DMS 273 (cell line): ENCODE results near the gene UGT8.
A peak's percentile ranks its signal among the peaks of the same experiment; 100 is the strongest.
"Not testable (repeated sequence)": the region's sequence is repeated elsewhere in the genome, so short reads cannot be mapped to it uniquely, and the experiment has no call there.

Source experiments
- DNase-seq: peaks from one replicate; lab custom pipeline; 2025; ENCODE audit not compliant: unreplicated experiment; lab: John Stamatoyannopoulos, UW

UGT8 gene

DNA sequence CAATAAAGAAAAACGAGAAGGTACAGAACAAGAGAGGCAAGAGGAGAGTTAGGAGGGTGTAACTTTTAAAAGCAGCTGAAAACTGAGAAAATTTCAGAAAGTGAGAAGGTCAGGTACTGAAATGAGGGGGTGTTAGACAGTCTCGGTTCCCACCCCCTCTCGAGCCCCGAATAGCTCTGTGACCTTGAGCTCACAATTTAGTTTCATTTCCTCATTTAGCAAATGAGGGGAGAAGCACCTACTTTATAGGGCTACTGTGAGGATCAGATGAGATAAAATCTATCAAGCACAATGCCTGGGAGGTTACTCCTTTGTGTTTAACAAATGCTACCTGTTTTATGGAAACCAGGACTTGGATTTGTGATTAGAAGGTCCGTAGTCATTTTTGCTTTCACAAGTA, 4.9 kb downstream of the UGT8 start:
- no peak for DNase-seq

DNA sequence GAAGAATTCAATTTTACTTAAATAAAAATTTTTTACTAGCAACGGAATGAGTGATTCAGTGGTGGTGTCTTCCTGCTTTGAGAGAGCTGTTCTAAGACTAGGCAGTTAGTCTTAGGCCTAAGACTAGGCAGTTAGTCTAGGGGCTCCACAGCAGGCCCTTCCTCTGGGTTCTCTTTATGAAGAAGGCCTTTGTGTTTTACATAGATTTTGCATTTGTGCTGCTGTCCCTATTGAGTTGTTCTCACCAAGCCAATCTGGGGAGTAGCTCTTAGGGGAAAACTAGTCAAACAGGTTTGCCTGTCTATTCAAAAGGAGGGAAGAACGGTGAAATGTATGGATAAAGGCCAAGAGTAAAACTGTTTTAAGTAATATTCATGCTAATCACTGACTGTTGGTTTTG, 7.6 kb downstream of the UGT8 start:
- DNase-seq: no peak

DNA sequence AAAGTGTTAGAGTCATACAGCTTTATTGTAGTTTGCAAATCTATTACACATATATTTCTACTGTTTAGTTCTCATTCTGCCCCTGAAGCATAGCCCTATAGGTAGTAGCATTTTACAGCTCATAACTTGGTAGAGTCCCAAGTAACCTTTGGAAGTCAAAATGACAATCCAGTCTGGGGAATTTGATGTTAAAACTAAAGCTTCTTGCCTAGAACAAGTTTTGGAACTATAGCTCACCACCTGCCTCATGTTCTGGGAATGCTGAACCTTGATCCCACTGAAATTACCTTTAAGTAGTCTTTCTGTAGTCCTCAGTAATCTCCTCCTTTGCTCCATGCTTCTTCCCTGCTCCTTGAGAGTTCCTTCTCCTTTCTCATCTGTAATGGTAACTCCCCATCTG, 8.4 kb downstream of the UGT8 start:
- DNase-seq: no peak

DNA sequence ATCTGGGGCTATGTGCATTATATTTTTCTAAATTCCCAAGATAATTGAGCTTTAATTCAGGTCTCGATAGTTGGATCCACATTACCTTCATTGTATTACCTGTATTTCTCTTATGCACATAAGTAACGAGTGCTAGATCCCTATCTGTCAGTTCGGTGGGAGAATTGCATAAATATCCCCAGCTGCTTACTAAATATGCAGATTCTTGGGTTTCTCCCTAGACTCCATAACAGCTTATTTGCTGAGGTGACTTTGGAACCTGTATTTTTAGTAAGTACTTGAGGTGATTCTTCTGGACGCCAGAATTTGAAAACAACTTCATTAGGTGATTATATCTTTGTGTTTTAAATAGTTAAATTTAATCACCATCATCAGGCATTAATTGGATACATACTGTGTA, 15.0 kb downstream of the UGT8 start:
- peak; percentile 45 for DNase-seq

DNA sequence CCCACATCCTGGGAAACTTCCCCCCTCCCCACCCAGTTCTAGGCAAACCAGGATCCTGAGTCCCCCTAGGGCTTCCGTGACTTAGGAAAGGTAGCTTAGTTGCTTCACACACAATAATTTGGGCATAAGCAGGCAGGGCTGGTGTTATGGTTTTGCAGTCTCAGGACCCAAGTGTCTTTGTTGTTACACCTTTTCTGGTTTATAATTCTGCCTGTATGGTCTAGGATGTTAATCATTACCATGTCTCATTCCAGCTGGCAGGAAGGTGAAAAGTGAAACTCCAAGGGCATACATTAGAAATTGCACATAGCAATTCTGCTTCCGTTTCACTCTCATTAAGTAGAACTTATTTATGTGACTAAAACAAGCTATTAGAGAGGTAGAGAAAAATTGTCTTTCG, 16.8 kb downstream of the UGT8 start:
- peak; percentile 9 for DNase-seq

DNA sequence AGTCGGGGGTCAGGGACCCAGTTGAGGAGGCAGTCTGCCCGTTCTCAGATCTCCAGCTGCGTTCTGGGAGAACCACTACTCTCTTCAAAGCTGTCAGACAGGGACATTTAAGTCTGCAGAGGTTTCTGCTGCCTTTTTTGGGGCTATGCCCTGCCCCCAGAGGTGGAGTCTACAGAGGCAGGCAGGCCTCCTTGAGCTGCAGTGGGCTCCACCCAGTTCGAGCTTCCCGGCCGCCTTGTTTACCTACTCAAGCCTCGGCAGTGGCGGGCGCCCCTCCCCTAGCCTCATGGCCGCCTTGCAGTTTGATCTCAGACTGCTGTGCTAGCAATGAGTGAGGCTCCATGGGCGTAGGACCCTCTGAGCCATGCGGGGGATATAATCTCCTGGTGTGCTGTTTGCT, 17.4 kb downstream of the UGT8 start:
- not testable (repeated sequence) for DNase-seq

DNA sequence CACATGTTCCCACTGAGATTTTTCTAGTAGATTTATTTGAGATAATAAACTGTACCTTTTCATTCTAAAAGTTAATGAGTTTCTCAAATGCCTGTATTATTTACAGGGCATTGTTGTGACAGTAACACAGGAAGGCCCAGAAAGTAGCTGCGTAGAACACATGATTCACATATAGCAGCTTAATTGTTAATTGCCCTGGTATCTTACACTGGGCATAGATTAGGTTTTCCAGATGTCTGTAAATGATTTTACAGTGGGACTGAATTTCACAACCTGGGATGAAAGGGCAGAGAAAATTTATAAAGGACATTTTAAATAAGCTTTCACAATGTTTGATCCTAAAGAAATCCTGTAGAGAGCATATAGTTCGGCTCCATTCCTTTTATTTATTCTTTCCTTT, 27.6 kb downstream of the UGT8 start:
- DNase-seq: no peak

DNA sequence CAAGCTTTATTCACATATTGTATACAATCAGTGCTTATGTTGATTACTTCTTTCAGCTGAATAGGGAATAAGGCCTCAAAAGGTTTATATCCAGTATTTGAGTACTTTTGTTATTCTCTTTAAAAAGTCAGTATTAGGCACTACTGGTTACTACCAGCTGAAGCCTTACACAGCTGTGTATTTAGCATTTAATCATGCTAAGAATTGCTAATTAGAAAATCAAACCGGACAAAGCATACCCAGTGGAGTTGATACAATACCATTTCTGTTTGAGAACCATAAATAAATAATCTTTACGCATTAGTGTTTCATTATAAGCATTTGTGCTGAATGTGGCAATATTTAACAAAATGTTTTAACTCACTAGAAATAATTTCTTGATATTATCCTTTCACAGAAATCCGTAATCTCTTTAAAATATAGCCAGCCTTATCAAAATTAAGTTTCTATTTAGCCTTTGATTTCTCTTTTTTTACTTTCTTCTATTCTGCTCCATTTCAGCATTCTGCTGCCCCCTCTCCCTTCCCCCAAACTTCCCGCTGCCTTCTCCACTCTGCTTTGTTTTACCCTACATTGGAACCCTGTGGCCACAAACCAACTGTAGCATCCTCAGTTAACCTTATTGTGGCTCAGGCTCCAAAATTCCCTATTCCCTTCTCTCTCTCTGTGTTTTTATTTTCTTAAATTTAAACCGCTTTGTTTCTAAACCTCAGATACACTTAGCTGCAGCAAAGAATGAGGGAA, 37.8 kb downstream of the UGT8 start:
- no peak for DNase-seq

DNA sequence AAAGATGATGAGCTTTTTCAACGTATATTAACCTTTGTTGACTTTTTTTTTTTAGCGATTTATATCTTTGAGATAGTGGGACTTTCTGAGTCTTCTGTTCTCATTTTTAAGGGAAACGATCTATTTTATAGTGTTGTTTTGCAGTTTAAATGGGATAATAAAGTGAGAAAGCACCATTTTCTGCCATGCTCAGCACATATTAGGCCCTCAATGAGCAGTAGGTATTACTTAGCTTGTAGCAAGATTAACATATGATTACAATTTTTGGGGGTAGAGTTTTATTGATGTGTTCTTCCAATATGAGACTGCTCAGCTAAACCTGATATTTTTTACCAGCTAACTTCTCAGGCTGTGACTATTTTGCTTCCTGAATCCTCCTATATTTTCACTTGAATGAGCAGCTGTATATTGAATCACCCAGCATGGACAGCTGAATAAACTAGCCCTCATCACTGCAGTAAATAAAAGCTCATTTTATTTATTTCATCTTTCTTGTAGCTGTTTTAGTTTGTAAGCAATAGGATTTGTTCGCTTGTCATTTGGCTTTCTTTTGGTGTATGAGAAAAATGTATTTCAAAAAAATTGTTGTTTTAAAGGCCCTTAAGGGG, 43.7 kb downstream of the UGT8 start:
- no peak for DNase-seq

DNA sequence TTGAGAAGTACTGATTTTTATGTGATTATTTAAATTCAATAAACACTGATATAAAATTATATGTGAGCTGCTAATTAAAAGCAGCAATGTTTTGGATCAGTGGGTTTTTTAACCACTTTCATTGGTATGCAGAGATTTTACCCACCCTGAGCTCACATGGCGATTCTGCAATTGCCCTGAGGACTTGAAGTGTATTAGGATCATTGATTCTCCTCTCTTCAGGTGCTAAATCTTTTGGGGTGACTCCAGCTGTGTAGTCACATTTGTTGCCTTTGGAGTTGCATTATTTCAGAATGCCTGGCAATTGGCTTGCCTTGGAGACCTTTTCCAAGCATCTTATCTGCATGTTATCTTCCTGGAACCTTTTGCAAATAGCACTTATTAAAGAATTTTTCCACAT, 51.3 kb downstream of the UGT8 start:
- no peak for DNase-seq

DNA sequence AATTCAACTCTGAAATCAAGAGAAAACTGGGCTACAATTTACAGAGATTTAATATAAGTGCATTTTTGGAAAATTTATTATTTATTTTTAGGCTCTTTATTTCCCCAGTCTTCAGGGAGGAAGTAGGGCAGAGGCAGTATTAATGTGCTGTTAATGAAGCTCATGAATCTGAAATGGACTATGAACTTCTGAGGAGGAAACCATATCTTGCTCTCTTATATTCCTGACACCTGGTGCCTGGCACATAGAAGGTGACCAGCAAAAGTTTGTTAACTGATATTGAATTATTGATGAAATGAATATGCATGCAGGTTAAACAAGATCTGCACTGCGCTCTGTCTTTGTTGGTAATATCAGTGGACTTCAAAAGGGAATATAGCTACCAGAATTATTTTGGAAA, 55.1 kb downstream of the UGT8 start:
- no peak for DNase-seq

DNA sequence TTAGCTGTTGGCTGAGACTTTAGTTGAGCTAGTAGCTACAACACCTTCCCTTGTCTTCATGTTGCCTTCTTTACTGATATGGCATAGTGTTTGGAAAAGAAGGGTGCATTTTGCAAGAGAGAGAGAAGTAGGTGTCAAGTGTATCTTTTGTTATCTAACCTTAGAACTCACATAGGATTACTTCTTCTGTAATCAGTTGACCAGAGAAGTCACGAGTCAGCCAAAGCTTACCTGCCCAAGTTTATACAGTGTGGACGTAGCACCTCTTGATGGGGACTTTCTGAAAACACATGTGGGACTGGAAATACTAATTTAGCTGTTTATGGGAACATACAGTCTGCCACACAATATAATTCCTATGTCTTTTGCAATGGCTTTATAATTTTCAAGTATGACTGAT, 56.0 kb downstream of the UGT8 start:
- no peak for DNase-seq

DNA sequence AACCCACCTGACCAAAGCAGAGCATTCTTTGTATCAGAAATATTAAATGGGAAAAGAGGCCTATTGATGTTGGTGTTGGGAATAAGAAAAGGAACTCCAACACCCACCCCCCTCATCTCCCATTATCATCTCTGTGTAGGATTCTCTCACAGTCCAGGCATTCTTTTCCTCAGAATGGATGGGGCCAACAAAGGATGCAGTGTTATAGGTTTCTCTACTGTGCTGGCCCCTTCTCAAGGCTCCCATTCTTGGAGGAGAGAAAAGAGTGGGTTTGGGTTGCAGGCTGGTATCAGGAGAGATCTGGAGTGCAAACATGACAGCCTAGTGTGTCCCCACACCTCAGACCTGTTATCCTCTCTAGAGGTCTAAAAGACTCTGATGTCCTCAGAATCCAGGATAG, 59.6 kb downstream of the UGT8 start:
- no peak for DNase-seq

DNA sequence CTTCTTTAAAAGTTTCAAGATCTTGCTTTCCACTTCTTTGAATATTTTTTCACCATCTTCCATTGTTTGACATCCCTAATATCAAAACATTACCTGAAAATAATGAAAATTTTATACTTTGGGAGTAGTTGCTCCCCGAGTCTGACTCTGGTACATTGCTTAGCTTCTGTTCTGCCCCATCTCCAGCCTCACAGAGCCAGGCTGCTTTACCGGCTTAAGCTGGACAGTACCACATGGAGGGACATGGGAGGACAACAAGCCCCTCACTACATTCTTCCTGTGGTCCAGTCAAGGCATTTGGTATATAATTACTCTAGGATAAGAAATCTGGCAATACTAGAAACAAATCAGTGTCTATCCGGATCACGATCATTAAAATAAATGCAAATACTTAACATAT, 60.2 kb downstream of the UGT8 start:
- DNase-seq: no peak

DNA sequence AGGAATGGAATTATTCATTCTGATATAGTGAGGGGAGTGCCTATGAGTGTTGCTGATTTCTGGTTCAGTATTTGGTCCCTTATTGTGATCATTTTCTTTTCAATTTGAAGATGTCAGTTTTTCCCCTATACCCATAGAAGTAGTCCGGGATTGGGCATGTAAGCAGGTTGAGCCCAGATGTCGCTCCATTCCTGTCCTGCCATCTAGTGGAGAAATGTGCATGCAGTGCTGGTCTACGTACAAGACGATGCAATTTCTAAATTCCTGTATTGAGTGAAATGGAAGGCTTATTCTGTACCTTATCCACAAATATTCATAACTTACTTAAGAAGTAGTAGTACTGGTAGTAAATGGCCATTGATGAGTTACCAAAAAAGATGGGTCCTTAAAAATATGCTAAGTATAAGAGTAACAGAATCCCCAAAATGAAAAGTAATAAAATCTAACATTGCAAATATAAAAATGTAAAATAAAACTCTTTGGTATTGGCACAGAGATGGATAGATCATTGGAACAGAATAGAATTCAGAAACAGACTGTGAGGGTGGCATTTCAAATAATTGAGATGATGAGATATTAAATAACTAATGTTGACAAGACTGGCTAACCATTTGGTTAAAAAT, 60.9 kb downstream of the UGT8 start:
- DNase-seq: peak; percentile 78

DNA sequence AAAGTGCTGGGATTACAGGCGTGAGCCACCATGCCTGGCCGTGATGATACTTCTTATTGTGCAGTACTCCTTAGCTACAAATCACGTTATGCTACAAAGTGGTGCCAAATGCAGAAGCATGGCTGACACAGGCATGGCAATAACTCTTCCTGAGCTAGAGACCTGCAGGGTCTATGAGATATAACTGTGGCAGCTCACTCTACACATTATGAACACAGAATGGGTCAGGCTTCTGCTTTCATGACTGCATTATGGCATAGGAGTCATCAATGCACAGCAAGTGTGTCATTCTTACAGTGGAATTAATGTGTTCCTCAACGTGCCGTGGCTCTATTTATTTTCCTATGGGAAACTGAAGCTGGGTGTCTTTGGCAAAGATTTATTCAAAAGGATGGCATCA, 64.5 kb downstream of the UGT8 start:
- no peak for DNase-seq

DNA sequence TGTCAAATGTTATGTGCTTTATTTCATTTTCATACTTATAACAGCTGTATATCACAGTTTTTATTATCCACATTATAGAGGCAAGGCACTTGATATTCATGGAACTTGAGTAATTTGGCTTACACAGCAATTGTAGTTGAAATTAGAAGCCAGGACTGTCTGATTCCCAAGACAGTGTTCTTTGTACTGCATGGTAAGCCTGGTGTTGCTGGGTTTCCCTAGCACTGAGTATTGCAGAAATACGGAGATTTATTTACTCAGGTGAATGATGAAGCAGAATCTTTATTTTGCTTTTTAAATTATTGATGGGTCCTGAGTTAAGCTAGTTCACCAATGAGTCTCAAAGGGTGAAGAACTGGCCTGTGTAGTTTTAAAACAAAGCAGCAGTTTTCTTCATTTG, 70.0 kb downstream of the UGT8 start:
- DNase-seq: no peak

DNA sequence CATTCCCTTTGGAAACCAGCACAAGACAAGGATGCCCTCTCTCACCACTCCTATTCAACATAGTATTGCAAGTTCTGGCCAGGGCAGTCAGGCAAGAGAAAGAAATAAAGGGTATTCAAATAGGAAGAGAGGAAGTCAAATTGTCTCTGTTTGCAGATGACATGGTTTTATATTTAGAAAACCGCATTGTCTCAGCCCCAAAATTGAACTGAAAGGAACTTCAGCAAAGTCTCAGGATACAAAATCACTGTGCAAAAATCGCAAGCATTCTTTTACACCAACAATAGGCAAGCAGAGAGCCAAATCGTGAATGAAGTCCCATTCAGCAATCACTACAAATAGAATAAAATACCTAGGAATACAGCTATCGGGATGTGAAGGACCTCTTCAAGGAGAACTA, 72.1 kb downstream of the UGT8 start:
- DNase-seq: not testable (repeated sequence)

DNA sequence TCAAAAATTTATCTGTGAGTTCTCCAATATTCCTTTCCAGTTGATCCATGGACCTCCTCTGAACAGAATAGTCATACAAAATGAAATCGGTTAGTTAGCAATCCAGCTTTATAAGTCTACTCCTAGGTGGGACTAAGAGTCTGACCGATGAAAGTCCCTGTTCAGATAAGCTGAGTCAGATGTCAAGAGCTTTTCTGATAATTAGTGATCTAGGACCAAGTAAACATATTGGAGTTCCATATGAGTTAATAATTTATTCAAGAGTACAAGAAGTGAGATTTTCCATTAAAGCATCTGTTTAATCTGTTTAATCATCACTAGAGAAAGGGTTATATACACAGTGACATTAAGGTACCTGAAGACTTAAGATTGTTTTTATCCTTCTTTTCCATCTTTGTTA, 74.7 kb downstream of the UGT8 start:
- no peak for DNase-seq

DNA sequence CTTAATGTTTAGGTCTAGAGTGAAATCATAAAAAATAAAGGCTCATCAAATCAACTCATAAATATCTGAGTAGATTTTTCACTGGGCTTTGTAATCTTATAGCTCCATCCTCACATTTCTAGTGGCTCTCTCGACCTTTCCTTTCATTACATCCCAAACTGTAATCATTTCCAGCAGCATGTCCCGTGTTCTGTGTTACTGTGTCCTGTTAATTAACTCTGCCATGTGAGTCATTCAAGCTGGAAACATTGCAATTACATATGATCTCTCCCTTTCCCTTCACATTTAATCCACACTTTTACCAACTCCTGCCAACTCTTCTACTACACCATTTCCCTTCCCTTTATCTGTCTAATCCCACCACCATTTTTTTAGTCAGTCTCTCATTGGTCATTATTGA, 75.5 kb downstream of the UGT8 start:
- no peak for DNase-seq

DNA sequence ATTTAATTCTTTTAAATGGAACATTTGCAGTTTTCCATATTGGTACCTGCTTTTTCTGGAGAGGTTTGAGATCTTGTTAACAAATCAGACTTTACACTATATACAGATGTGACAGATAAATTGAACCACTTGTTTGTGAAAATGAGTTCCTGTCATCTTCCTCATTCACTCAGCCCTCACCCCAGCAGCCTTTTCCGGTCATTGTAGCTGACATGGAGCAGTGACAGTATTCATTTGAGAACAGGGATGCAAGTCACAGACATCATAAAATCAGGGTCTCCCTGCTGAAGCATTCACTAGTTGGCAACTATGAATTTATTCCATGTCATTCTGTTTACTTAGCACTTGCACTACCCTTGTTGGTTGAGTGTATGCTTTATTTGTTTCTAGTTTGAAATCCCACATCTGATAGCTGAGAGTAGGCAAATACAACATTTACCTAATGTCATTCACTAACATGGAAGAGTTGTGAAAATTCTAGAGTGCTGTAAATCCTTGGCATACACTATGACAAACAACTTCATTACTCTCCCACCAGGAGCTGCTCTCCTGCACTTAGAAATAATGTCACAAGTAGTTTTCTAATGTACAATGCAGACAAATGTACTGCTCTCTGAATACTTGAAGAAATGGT, 78.9 kb downstream of the UGT8 start:
- no peak for DNase-seq

DNA sequence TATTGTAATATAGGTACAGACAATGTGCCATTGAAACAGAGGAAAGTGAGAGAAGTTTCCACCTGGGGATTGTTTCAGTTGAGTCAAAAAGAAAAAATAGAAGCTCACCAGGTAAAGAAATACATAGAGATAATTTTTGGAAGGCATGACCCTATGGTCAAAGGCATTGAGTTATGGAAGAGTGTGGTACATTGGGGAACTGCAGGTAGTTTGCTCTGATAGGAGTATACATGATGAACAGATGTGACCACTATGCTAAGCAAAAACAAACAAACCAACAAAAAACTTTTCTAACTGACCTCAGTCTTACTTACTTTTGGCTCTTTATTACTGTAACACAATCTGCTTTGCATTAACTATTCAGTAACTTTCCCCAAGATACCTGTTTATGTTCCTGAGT, 85.9 kb downstream of the UGT8 start:
- DNase-seq: peak; percentile 61
